GM20431 (cell line): ENCODE data around the gene CAMTA1.
"Not testable (repeated sequence)": the region's sequence is repeated elsewhere in the genome, so short reads cannot be mapped to it uniquely, and the experiment has no call there.

Source experiments
- in situ Hi-C: fragments of 300-500 bp; cut with MseI, MboI; formaldehyde crosslinking; loops from one replicate; pipeline ENCODE4 v1.15.0; 2020; ENCODE audit warnings: low sequenced_read_pairs; ENCODE audit not compliant: unreplicated experiment

CAMTA1 gene, protein sequence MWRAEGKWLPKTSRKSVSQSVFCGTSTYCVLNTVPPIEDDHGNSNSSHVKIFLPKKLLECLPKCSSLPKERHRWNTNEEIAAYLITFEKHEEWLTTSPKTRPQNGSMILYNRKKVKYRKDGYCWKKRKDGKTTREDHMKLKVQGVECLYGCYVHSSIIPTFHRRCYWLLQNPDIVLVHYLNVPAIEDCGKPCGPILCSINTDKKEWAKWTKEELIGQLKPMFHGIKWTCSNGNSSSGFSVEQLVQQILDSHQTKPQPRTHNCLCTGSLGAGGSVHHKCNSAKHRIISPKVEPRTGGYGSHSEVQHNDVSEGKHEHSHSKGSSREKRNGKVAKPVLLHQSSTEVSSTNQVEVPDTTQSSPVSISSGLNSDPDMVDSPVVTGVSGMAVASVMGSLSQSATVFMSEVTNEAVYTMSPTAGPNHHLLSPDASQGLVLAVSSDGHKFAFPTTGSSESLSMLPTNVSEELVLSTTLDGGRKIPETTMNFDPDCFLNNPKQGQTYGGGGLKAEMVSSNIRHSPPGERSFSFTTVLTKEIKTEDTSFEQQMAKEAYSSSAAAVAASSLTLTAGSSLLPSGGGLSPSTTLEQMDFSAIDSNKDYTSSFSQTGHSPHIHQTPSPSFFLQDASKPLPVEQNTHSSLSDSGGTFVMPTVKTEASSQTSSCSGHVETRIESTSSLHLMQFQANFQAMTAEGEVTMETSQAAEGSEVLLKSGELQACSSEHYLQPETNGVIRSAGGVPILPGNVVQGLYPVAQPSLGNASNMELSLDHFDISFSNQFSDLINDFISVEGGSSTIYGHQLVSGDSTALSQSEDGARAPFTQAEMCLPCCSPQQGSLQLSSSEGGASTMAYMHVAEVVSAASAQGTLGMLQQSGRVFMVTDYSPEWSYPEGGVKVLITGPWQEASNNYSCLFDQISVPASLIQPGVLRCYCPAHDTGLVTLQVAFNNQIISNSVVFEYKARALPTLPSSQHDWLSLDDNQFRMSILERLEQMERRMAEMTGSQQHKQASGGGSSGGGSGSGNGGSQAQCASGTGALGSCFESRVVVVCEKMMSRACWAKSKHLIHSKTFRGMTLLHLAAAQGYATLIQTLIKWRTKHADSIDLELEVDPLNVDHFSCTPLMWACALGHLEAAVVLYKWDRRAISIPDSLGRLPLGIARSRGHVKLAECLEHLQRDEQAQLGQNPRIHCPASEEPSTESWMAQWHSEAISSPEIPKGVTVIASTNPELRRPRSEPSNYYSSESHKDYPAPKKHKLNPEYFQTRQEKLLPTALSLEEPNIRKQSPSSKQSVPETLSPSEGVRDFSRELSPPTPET (N-terminal part only)

DNA sequence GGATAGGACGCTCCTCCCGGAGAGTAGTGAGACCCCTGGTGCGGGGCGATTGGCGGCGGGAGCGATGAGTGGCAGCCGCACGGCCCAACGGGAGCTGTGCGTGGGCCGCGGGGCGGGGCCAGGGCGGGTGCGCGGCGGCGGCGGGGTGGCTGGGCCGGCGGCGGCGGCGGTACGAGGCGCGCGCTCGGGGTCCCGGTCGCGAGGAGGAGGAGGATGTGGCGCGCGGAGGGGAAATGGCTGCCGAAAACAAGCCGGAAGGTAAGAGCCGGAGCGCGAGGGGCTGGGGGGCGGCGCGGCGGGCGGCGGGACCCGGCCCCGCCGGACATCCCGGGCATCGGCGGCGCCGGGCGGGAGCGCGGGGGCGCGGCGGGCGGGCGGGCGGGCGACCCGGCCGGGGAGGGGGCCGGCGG lies at the start of gene CAMTA1:
CAMTA1 (plus strand) TSS at position 137 of the 410 bp plus-strand sequence; CDS start at position 214, 77 bp downstream.
- in situ Hi-C loops = no loop called here

DNA sequence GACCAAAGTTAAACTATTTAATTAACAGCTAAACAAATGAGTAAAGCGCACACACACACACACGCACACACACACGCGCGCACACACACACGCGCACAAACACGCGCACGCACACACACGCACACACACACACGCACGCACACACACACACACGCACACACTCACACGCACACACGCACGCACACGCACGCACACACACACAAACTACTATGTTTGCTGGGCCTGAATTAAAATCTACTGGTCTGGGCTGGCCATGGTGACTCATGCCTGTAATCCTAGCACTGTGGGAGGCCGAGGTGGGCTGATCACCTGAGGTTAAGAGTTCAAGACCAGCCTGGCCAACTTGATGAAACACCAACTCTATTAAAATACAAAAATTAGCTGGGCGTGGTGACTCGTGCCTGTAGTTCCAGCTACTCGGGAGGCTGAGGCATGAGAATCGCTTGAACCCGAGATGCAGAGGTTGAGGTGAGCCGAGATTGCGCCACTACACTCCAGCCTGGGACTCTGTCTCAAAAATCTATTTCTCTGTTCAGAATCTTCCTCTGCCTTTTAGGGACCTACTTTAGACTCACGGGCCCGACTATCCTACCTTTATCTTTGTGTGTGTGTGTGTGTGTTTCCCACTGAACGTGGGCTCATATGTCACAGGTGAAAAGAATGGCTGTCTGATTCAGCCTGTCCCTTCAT lies 46.1 kb upstream of the CAMTA1 start:
- in situ Hi-C loops = no loop called here

DNA sequence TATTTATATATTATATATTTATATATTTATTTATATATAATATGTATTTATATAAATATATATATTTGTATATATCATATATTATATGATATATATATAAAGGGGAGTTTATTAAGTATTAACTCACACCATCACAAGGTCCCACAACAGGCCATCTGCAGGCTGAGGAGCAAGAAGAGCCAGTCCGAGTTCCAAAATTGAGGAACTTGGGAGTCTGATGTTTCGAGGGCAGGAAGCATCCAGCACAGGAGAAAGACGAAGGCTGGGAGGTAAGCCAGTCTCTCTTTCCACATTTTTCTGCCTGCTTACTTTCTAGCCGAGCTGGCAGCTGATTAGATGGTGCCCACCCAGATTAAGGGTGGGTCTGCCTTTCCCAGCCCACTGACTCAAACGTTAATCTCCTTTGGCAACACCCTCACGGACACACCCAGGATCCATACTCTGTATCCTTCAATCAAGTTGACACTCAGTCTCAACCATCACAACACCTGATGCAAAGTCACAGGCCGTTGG lies 42.5 kb upstream of the CAMTA1 start:
- in situ Hi-C loops = not testable (repeated sequence)

DNA sequence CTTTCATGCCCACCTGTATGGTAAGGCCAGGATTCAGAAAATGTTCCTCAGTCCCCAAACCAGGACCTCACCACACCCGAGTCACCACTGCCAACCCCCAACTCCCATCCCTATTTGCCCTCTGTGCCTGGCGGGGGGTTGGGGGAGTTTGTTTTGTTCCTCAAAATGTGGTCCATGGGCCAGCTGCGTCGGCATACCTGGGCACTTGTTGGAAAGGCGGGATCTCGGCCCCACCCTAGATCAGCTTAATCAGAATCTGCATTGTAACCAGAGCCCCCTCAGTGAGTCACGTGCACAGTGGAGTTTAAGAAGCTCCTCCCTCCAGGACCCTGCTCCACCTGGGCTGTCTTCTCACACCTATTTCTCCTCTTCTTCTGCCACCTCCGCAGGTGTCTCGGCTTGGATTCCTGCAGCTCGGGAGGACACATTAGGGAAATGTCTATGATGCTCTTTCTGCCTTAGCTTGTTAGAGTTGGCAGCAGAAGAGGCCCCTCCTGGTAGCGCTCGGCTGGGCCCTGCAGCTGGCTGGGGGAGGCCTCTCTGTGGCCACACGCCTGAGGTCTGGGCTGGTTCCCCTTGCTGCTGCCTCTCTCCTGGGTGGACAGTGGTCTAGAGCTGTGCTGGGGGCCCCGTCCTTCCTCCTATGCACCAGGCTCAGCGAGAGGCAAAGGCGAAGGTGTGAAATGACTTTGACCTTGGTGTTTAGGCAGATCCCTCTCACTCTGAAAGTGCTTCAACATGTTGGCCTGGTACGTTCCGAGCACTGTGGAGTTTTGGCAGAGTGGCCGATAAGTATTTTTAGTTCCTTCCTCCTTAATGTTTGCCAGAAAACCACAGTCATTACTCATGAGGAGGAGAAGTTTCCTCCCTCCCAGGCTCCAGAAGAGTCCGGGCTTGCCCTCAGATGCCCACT lies 41.8 kb upstream of the CAMTA1 start:
- in situ Hi-C loops = no loop called here

DNA sequence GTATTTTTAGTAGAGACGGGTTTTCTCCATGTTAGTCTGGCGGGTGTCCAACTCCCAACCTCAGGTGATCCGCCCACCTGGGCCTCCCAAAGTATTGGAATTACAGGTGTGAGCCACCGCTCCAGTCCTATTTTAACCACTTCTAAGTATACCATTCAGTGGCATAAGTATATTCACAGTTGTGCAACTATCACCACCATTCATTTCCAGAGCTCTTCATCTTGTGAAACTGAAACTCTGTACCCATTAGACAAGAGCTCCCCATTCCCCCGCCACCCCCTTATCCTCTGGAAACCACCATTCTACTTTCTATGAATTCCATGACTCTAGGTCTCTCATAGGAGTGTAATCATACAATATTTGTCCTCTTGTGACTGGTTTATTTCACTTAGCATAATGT lies 40.2 kb upstream of the CAMTA1 start:
- in situ Hi-C loops = no loop called here

DNA sequence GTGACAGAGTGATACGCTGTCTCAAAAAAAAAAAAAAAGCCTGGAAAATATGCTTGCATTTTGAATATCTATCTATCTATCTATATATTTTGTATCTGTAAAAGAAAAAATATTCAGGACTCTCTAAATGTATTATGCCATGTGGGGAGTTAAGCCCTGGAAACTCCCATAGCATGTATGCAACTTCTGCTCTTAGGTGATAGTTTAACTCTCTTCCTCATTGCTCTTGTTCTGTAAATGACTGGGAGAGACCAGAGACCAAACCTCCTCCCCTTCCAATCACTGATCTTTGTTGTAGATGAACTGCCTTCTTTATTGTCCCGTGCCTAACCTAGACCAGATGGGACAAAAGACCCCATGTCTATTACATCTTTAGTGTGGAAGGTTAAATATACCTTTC lies 37.6 kb upstream of the CAMTA1 start:
- in situ Hi-C loops = no loop called here

DNA sequence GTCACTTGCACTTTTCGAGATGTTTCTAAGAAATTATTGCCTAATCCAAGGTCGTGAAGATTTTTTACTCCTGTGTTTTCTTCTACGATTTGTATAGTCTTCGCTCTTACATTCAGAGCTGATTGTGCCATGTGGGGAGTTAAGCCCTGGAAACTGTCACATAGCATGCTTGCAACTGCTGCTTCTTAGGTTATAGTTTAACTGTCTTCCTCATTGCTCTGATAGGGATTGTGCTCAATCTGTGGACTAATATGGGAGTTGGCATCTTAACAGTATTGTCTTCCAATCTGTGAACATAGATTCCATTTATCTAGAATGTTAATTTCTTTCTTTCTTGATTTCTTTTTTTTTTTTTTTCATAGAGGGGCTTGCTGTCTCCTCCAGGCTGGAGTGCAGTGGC lies 34.8 kb upstream of the CAMTA1 start:
- in situ Hi-C loops = no loop called here

DNA sequence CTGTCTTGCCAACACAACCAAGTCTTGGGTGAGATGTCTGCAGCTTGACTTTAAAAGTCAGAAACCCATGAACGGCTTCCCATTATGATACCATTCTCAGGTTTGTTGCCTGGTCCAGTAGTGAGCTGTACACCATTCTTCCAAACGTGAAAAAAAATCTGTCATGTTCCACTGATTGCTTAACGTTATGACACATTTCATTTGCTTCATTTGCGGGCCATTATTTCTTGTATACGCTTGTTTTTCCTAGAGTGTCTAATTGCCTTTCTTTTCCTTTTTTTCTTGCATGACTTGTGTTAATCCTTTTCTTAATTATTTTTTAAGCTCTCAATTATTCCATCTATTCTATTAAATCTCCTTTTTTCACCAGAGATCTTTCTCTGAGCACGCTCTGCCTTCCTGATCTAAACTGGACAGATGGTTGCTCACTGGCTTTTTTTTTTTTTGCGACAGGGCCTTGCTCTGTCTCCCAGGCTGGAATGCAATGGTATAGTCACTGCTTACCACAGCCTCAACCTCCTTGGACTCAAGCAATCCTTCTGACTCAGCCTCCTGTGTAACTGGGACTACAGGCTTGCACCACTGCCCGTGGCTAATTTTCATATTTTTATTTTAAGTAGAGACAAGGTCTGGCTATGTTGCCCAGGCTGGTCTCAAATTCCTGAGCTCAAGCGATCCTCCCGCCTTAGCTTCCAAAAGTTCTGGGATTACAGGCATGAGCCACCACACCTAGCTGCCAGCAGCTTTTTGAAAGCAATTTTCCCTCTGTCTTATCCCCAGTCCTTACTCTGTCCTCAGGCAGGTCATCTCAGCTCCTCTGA lies 31.7 kb upstream of the CAMTA1 start:
- in situ Hi-C loops = no loop called here

DNA sequence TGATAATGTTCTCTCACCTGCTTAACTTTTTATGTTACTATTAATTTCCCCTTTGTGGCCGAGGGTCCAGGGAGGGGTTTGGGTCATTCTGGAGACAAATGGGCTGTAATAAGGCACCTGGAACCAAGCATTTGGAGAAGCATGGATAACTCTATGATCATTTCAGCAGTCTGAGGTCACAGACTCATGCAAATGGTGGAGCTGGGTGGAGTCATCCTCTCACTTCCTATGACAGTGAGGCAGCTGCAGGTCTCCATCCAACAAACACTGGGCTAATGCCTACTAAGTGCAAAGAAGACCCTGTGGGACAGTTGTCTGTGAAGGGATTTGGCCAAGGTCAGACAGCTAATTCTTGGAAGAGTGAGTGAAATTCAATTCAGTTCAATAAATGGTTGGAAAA lies 28.8 kb upstream of the CAMTA1 start:
- in situ Hi-C loops = no loop called here

DNA sequence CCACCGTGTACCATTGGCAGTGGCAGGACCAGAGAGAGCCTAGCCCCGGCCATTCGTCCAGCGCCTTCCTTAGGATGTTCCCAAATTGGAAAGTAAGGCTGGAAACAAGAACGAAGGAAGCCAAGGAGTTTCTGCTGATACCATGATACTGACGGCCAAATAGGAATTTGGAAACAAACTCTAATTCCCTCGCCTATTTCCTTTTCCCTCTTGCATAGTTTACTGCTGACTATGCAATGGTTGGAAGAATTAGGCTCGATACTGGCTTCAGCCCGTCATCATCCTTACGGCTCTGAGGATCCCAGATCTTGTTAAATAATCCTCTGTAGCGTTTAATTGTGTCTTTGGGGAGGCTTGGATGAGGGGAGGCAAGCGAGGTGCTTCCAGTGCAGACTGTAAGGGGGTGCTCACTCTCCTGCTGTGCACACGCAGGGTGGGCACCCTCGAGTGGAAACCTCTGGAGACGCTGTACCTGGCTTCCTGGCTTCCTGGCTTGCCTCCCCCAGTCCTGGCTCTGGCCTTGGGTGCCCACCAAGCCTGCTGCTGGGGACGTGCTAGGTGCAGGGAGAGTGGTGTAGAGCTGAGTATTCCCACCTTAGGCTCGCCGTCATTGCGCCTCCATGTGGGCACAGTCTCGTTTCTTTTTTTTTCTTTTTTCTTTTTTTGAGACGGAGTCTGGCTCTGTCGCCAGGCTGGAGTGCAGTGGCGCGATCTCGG lies 27.4 kb upstream of the CAMTA1 start:
- in situ Hi-C loops = no loop called here

DNA sequence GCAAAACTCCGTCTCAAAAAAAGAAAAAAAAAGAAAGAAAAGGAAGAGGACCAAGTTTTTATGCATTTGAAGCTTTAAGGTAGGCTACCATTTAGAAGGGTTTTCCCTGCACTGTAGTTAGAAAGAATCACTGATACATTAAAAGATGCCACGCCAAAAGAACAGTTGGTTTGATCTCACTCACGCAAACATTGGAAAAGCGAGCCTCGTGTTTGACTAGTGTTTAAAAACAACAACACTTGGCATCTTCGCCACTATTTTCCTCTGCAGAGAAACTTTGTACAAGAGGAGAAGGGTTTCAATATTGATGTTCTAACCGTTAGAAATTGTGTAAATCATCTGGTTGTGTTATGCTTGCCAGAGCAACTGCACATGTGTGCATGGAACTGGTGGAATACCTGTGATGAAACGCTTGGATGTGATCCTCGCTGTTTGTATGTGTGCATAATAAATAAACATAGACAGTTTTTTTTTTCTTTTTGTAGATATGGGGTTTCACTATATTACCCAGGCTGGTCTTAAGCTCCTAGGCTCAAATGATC lies 24.0 kb upstream of the CAMTA1 start:
- in situ Hi-C loops = no loop called here

DNA sequence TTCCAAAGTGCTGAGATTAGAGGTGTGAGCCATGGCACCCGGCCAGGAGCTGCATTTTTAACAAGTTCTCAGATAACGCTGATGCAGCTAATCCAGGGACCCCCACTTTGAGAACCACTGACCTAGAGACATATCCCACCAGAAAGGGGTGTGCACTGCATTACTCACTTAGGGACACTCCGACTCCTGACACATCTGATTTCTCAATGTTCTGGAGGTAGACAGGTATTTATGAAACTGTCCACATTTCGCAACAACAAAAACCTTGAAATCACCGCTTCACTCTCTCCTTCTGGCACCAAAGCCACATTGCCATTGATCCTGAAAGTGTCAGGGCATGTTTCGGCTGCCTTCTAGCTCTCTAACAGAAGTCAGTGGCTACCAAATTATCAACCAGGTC lies 23.2 kb upstream of the CAMTA1 start:
- in situ Hi-C loops = no loop called here

DNA sequence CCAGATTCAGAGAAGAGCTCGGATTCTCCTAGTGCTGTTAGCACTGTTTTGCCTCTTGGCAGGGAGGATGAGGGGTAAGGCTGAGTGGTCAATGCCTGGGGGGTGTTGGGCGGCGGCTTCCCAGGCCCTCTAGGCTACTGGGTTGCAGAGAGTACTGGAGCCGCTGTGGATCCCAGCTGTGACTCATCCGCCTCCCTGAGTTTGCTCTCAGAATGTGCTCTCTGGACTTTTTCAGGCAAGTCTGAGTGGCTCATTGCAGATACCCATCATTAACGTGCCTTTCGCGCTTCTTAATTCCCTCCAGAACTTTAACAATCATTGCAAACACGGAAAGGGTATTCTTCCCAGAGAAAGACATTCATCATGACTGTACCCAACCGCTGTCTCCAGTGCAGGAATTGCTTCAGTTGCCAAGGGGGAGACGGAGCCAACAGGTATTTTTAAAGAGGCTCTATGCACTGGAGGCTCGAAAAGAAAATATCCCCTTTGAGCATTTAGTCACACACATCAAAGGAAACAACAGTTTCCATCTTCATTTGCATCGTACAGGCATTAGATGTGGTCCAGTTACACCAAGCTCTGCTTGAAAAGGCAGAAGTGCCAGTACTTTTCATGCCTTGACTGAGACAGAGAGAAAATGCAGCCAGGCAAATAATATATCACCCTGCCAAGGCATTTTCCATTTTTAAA lies 14.4 kb upstream of the CAMTA1 start:
- in situ Hi-C loops = no loop called here

DNA sequence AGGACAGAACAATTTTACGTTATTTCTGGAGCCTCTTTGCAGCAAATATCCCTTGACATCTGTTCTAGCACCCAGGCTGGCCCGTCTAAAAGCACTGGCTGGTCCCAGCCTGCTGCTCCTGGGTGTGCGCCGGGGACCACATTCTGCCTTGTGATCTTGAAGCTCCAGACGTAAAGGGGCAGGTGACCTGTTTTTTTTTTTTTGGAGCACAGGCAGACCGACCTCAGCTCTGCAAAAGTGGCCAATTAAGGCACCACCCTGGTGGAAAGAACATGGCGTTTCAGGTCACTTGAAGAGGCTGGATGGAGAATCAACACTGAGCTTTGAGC lies 13.8 kb upstream of the CAMTA1 start:
- in situ Hi-C loops = no loop called here

DNA sequence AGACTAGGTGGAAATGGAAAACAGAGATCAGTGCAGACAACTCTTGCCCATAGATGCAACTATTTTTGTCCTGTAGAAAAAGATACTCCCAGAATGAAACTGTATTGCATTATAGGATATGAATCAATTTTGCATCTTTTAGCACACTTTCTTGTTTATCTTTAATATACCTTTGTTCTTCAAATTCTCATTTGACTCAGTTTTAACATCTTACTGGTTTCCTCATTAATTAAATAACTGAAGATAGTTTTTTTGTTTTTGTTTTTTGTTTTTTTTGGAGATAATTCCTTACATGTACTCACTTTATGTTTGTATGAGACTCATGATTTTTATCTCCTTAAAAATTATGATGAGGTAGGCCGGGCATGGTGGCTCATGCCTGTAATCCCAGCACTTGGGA lies 10.9 kb upstream of the CAMTA1 start:
- in situ Hi-C loops = no loop called here

DNA sequence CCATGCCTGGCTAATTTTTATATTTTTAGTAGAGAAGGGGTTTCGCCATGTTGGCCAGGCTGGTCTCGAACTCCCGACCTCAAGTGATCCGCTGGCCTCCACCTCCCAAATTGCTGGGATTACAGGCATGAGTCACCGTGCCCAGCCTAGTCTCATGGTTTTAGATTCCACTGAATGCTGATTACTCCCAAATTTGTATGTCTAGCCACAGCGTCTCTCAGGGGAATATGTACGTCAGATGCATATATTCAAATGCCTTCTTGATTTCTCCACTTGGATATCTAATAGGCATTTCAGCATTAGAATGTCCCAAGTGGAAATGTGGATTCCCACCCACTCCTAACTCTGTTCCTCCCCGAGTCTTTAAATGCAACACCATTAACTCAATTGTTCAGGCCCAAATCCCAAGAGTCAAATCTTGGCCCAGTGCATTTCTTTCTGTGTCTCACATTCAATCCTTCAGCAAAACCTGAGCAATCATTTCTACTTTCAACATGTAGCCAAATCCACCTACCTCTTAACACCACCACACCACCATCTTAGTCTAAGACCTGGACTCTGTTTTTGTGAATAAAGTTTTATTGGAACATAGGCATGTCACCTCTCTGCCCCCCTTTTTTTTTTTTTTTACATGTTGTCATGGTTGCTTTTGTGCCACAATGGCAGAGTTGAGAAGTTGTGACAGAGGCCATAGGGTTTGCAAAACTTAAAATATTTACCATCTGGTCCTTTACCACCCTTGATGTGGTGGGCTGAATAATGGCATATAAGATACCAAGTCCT lies 9.8 kb upstream of the CAMTA1 start:
- in situ Hi-C loops = no loop called here
